GM18867 (cell line): ENCODE measurements around the gene NUP133.

Experiments used
- ATAC-seq: cut with Tn5 transposase; IDR thresholded peaks from one replicate; pipeline ENCODE4 v1.9.1; 2021; ENCODE audit warnings: mild to moderate bottlenecking, moderate library complexity; ENCODE audit not compliant: unreplicated experiment

NUP133 gene

DNA sequence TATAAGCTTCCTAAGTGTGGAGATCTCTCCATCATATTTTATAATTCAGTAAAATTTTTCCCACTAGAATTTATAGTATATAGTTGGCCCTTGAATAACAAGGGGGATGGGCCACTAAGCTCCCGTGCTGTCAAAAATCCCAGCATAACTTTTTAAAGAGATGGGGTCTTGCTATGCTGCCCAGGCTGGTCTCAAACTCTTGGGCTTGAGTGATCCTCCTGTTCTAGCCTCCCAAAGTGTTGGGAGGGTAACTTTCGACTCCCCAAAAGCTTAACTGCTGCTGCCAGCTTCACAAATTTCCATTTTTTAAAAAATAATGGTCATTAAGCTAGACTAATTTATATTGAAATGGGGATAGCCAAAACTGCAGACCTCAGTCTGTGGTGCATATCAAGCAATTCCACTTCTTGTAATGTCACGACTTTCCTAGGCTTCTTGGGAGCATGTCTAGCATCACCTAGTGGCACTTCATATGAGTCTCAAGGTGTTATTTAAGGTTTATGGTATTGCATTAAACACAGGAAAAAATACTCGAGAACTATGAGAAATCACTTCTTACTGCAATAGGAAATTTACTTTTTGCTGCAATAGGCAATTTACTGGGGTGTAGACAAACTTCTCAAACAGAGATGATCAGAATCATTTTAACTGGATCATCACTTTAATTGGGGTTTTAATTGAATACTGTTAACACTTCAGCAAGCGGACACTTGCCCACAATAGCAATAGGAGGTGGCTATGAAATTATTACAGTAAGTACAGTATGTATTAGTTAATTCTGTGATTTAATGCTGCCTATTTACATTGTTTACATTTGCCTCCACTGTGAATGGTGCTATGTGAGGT lies 55.0 kb downstream of the NUP133 start:
- no peak for ATAC-seq

DNA sequence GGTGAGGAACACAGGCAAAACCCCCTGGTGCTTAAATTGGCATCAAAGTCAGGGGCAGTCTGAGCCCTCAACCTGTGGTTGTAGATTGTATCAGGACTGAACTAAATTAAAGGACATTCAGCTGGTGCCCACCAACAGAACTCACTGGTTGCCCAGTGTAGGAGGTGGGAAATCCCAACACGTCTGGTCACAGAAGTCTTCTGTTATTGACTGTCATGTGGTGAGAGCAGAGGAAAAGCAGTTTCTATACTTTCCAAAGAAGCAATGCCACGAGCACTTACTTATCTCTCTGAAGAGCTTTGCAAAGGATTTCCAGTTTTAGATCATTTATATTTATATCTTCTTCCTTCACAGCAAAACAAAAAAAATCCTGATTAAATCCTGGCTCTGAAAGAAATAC lies 59.3 kb downstream of the NUP133 start:
- ATAC-seq: no peak

GRCh38 chr1:229448354-229448753 lies 59.8 kb downstream of the NUP133 start:
- no peak for ATAC-seq

DNA sequence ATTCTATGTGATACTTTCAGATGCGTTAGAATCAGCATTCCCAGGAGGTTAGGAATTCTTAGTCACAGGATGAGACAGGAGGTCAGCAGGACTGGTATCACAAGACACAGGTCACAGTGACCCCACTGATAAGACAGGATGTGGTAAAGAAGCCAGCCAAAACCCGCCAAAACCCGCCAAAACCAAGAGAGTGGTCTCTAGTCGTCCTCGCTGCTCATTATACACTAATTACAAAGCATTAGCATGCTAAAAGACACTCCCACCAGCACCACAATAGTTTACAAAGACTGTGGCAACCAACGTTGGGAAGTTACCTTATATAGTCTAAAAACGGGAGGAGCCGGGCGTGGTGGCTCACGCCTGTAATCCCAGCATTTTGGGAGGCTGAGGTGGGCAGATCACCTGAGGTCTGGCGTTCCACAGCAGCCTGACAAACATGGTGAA lies 60.3 kb downstream of the NUP133 start:
- ATAC-seq: no peak

DNA sequence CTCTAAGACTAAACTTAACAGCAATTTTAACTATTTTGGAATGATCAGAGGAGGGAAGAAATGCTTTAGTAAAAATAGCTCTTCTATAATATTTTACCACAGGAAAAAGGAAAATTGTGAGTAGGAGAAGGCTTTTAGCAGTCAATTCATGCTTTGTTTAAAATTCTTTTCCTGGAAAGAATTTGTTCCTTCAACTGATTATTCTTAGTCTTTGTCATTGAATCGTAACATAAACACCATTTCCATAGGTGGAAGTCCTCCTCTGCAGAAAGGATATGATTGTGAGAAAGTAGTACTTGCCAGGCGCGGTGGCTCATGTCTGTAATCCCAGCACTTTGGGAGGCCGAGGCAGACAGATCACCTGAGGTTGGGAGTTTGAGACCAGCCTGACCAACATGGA lies 62.3 kb downstream of the NUP133 start:
- ATAC-seq: no peak

DNA sequence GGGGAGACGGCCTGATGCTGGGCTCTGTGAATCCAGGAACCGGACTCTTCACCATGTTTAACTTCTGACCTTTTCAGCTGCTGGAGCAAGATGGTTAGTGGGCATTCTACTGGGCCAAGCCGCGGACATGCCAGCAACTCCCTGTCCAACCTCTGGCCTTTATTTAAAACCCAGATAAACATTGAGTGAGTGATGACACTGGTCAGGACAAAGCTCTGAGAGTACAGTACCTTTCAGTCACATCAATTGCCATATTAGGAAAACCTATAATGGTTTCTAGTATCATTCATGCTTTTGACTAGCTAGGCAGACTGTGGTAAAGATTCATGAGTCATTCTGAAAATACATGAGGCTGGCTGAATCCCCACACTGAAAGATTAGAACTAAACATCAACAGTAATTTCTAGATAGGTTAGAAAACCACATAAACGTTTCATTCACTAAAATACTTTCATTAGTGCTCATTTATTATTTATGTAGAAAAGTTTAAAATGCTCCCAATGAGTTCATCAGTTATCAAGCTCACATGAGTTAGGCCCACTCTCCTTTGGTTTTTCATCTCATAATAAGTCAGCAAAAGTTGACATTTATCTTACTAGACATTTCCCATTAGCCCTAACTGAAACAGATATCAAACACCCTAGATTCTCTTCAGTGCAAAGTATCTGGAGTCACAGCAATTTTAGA lies 67.1 kb downstream of the NUP133 start:
- peak; percentile 97 for ATAC-seq

DNA sequence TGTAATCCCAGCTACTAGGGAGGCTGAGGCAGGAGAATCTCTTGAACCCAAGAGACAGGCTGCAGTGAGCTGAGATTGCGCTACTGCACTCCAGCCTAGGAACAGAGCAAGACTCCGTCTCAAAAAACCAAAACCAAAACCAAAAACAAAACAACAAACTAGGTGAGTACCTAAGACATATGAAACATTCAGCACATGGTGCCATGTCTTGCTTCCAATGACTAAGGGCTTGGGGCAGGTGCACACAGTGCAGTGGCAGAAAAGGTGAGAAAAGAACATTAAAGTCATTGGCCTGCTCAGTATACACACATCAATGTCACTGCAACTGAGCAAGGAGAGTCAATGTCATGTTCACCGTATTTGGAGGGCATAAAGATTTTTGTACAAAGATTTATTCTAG lies 70.1 kb downstream of the NUP133 start:
- no peak for ATAC-seq

DNA sequence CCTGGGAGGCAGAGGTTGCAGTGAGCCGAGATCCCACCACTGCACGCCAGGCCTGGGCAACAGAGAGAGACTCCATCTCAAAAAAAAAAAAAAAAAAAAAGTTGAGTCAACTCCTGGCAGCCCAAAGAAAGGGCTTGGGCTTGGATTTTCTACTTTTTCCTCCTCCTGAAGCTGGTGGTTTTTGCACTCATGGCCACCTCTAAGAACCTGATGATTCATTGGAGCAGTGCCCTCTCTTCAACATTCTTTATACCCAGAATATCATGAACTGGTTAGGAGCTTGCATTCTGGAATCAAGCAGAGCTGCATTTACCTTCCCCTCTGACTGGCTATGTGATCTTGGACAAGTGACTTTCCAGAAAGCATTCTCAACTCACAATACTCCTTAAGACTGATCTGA lies 70.7 kb downstream of the NUP133 start:
- ATAC-seq: no peak

DNA sequence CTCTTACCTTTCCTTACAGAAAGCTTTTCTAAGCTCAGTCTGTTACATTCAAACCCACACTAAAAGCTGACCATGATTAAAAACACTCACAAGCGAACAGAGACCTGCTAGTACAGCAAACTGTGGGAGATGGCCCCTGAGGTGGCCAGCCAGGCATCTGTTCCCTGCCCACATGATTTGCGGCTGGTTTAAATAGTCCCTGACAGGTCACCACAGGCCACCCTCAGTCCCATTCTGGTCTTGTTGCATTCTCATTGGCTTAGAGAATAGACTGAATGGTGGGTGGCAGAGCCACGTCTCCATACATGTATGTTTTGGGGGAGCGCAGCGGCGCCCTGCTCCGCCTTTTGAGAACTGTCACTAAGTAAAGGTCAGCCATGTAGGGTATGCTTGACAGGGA lies 71.9 kb downstream of the NUP133 start:
- no peak for ATAC-seq

DNA sequence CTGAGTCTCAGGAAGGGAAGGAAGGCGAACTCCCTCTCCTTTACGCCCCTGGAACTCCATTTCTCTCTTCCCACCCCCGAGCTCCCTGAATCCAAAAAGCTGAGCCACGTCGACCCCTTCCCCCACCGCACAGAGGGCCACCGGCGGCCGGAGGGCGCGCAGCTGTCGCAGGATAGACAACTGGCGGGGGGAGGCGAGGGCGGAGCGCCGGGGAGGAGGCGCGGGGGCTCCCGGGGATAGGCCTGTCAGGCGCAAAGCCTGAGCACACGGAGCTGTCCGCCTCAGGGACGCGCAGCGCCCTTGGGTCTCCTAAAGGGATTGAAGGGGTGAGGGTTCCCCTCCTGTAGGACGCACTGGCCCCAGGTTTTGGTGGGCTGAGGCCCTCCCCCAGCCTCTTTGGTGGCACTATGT lies 73.5 kb downstream of the NUP133 start:
- no peak for ATAC-seq

GRCh38 chr1:229434005-229434640 lies 74.0 kb downstream of the NUP133 start, which contains the start of gene ACTA1:
TSS of gene ACTA1 (minus strand) at chr1:229434094. CDS start at chr1:229433115, 979 bp downstream.
- no peak for ATAC-seq

GRCh38 chr1:229433364-229434004 lies 74.7 kb downstream of the NUP133 start:
- ATAC-seq: no peak

- no peak for ATAC-seq
Measured at GRCh38 chr1:229432905-229433304, 75.2 kb downstream of the NUP133 start.

DNA sequence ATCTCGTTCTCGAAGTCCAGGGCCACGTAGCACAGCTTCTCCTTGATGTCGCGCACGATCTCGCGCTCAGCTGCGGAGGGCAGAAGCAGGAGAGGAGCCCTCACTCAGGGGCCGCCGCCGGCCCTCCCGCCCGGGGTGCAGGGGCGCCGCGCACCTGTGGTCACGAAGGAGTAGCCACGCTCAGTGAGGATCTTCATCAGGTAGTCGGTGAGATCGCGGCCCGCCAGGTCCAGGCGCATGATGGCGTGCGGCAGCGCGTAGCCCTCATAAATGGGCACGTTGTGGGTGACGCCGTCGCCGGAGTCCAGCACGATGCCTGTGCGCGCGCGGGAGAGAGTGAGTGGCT lies 76.1 kb downstream of the NUP133 start:
- no peak for ATAC-seq

DNA sequence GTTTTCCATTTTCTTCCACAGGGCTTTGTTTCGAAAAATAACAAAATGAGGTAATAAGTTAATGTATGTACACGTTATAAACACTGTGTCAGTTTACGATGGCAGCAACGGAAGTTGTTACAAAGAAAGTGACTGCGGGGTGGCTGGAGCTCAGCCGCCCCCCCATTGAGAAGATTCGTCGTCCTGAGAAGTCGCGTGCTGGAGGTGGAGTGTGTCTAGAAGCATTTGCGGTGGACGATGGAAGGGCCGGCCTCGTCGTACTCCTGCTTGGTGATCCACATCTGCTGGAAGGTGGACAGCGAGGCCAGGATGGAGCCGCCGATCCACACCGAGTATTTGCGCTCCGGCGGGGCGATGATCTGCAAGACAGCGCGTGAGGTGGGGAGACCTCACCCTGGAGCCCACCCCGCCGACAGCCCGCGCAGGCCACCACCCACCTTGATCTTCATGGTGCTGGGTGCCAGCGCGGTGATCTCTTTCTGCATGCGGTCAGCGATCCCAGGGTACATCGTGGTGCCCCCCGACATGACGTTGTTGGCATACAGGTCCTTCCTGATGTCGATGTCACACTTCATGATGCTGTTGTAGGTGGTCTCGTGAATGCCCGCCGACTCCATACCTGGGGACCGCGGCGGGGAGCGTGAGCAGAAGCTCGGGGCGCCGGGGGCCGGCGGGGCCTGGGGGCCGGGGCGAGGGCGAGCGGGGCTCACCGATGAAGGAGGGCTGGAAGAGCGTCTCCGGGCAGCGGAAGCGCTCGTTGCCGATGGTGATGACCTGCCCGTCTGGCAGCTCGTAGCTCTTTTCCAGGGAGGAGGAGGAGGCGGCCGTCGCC lies 76.6 kb downstream of the NUP133 start:
- ATAC-seq: no peak

- ATAC-seq: no peak
Measured at GRCh38 chr1:229430761-229431283, 77.3 kb downstream of the NUP133 start.

GRCh38 chr1:229428256-229428655 lies 79.9 kb downstream of the NUP133 start:
- no peak for ATAC-seq

GRCh38 chr1:229427572-229427971 lies 80.6 kb downstream of the NUP133 start:
- no peak for ATAC-seq

DNA sequence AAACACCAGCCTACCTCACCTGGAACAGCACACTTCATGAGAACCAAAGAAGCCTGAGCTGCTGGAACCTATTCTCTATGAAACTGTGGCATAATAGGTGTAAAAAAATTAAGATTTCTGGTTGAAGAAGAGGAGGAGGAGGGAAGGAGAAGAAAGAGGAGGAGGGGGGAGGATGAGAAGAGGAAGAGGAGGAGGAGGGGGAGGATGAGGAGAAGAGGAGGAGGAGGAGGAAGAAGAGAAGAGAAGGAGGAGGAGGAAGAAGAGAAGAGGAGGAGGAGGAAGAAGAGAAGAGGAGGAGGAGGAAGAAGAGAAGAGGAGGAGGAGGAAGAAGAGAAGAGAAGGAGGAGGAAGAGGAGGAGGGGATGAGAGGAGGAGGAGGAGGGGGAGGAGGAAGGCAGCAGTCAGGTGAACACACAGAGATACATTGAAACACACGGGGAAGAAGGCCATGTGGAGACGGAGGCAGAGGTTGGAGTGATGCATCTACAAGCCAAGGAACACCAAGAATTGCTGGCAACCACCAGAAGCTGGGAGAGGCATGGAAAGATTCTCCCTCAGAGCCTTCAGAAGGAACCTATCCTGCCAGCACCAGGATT lies 82.5 kb downstream of the NUP133 start:
- no peak for ATAC-seq

DNA sequence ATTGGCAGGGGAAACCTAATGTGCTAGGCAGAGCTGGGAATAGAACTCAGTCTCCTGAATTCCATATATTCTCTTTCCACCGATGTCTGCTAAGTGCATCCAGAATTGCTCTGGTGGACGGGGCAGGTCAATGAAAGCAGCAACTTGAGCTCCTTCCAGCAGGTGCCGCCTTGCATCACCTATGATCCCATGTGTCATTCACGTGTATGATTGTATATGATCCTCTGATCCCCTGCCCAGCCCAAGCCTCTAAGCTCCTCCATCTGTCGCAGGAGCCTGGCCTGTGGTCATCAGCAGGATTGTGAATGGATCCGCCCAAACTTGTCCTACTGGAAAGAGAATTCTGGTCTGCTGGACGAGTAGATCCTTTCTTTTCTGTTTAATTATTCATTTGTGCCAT lies 87.4 kb downstream of the NUP133 start:
- no peak for ATAC-seq
